Raji (cell line): ENCODE measurements around the gene APOBEC3H.

Experiments
- POLR2A ChIP-seq: IDR thresholded peaks from 2 replicates; pipeline ENCODE4 v1.6.1; 2011; ENCODE audit warnings: low read depth, low read length, control low read depth; ENCODE audit not compliant: insufficient read depth

The APOBEC3H gene

DNA sequence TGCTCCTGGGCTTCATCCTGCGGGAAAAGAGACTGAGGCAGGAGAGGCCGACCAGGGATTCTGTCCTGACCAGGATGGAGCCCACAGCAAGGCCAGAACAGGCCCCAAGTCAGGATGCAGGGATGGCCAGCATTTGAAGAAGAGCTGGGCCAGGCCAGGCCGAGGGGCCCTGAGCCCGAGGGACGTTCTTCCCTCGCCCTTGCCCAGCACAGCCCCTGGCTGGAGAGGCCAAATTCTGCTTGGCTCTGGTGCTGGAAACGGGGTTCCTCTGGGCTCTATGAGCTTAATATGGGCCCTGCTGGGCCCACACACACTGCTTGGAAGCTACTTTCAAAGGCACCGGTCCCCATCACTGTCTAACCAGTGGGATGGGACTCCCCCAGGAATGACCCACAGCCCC lies 12.4 kb upstream of the APOBEC3H start:
- no peak for TF ChIP-seq POLR2A

- TF ChIP-seq POLR2A: no peak
Observed at GRCh38 chr22:39087098-39087497, 9.9 kb upstream of the APOBEC3H start.

GRCh38 chr22:39087881-39088684 lies 9.0 kb upstream of the APOBEC3H start:
- TF ChIP-seq POLR2A: no peak

- TF ChIP-seq POLR2A: no peak
Observed at GRCh38 chr22:39088685-39089032, 8.4 kb upstream of the APOBEC3H start.

GRCh38 chr22:39089928-39090327 lies 7.1 kb upstream of the APOBEC3H start:
- TF ChIP-seq POLR2A: no peak

DNA sequence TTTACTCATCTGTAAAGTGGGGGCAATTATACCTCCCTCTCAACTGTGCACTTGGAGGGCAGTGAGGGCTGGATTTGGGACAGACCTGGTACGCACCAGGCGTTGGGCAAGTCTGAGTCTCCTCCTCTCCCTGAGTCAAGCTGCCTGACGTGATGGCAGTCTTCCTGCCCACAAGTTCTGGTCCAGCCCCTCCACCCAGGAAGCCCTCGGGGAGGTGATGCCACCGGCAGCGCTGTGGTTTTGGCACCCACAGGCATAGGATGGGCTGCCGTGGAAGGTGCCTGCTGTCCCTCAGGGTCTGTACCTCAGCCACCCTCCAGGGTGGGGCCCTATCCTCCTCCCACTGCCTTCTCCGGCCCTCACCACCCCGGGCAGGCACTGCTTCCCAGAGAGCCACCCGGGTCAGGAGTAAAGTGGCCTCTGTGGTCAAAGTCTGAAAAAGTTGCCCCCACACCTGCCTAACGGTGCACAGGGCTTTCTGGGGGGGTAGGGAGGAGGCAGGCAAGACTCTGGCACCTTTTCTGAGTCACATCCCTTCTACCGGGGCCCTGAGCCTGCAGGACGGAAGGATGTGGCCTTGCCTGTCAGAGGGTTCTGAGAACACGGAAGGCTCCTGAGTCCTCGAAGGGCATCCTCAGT lies 6.5 kb upstream of the APOBEC3H start:
- TF ChIP-seq POLR2A: no peak

DNA sequence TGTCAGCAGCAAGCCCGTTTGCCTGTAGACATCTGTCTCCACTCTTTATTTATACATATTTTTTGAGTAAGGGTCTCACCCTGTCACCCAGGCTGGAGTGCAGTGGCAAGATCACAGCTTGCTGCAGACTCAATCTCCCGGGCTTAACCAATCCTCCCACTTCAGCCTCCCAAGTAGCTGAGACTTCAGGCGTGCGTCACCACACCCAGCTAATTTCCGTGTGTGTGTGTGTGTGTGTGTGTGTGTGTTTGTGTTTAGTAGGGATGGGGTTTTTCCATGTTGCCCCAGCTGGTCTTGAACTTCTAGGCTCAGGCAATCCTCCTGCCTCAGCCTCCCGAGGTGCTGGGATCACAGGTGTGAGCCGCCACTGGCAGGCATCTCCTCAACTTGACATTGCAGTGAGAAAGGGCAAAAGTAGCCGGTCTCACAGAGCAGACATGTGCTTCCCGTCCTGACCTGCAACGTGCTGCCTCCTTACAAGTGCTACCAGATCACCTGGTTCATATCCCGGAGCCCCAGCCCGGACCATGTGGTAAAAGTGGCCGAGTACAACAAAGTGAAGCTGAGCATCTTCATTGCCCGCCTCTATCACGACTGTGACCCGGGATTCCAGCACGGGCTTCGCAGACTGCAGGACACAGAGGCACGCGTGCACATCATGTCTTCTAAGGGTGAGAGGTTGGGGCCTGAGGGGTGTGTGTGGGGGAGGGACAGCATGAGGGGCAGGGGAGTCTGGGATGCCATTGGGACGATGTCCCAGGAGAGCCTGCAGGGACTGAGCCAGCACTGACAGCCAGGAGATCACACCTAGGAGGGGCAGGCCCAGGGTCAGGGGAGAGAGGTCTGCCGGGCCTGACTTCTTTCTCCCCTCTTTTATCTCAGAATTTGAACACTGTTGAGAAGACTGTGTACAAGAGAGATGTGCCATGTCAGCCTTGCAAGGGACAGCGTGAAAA lies 5.6 kb upstream of the APOBEC3H start:
- TF ChIP-seq POLR2A: no peak

DNA sequence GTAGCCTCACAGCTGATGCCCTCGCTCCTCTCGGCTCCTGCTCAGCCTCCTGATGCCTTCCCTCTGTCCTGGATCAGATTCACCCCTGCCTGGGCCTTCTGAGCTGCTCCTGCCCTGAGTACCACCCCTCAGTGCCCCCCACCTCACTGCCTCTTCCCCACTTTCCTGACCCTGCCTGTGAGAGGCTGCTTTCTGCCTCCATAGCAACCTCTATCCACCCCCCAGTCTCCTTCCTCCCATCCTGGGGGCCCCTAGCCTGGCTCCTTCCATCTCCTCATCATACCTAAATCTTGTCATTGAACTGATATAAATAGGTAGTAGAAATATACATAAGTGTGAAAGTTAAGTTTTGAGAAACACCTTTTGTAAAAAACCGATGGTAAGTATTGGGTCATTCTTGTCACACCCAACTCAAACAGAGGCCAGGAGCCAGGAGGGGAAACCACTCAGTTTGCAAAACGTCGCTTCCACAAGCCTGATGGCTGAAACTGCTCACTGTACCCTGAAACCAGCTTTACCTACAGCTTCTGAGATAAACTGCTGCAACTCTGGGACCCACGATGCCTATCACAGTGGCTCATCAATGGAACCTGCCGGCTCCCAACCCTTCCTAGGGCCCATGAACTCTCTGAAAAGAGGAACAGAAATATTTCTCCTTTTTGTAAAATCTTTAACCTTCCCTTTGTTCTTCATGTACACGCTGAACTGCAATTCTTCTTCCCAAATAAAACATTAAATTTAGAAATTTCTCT lies 4.8 kb upstream of the APOBEC3H start:
- TF ChIP-seq POLR2A: no peak

DNA sequence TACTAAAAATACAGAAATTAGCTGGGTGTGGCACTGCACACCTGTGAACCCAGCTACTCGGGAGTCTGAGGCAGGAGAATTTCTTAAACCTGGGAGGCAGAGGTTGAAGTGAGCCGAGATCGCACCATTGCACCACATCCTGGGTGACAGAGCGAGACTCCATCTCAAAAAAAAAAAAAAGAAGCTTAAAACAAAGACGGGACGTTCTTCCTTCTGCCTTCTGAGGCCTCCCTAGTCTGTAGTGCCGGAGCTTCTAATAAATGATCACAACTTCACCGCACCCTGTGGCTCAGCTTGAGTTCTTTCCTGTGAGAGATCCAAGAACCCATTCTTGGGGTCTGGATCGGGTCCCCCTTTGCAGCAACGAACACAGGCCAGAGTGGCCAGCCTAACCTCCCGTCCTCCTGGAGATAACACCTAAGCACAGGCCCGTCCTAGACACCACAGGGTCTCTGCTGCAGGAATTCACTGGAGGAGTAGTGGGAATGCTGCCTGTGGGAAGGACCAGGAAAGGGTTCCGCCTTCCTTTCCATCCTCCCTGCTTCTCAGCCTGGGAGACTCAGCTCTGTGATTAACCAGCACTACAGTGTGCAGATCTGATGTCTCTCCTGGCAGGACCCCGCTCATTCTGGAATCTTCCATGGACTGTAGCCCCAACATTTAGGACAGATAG lies 2.2 kb upstream of the APOBEC3H start:
- no peak for TF ChIP-seq POLR2A

DNA sequence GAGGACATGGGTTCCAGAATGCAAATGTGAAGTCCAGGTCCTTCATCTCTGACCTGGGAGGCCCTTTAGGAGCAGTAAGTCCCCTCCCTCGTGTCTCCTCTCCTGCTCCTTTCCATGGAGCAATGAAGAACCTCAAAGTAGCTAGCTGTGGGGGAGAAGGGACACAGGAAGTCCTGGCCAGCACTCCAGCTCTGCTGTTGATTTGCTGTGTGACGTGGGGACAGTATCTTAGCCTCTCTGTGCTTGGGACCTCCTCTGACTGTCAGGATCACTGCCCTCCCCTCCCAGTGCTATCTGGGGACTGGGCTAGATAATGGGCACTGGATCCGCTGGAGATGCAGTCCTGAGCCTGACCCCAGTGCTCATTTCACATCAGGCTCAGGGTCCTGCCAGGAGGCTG lies 1.1 kb upstream of the APOBEC3H start:
- no peak for TF ChIP-seq POLR2A

GRCh38 chr22:39098026-39098425 lies 982 bp downstream of the APOBEC3H start:
- no peak for TF ChIP-seq POLR2A

- no peak for TF ChIP-seq POLR2A
Observed at GRCh38 chr22:39098576-39098975, 1.5 kb downstream of the APOBEC3H start.

DNA sequence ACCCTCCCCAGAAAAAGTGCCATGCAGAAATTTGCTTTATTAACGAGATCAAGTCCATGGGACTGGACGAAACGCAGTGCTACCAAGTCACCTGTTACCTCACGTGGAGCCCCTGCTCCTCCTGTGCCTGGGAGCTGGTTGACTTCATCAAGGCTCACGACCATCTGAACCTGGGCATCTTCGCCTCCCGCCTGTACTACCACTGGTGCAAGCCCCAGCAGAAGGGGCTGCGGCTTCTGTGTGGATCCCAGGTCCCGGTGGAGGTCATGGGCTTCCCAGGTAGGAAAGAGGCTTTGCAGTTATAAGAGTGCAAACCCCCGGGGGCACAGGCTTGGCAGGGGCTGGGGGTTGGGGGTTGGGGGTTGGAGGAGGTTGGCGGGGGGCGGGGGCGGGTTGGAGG lies 4.2 kb downstream of the APOBEC3H start:
- TF ChIP-seq POLR2A: no peak

- no peak for TF ChIP-seq POLR2A
Observed at GRCh38 chr22:39103431-39103830, 6.4 kb downstream of the APOBEC3H start.
